Activated CD4-positive, alpha-beta T cell treated with anti-CD3 and anti-CD28 coated beads, Interleukin-2, amount 50 U/mL, for 48 hours (primary cell): ENCODE data around the gene WFDC6.

Experiments used
- DNase-seq, 2 experiments: peaks; one replicate each; pipeline ENCODE4 v3.0.0-alpha.2; 2020

Gene WFDC6

DNA sequence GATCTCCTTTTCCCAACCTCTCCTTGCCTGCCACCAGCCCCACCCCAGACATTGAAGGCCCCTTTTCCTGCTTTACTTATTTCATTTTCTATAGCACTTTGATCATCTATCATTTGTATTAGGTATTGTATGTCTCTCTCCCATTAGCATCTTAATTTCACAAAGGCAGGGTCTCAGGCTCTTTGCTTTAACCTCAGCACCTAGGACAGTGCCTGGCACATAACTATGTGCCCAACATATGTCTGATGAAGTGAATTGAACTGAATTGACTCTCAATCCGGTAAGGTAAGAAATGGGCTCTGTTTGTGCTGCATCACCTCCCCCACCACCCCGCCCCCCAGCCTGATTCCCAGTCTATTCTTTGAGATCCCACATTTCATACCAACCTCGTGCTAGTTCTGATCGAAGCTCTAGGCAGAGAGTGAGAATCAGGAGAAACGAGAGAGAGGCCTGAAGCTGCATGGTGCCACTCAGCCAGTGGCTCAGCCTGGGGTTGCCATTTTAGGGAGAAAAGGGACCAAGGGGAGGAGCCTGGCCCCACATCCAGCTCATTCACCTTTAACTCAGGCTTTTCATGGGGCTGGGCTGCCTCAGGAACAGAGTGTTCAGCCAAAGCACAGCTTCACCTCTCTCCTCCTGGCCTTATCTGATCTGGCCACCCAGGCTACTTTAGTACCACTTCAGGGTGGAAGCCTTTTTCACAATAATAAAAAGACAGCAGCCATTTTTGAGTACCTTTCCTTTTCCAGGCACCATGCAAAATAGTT, 24.0 kb downstream of the WFDC6 start, which contains the start of gene SPINT3:
Gene SPINT3, minus strand, starts transcription at position 476 of the 767 bp plus-strand sequence. Its CDS starts 14 bp downstream, at position 462.
- DNase-seq, result no peak

GRCh38 chr20:45510242-45510862, 28.9 kb downstream of the WFDC6 start:
- no peak for DNase-seq

DNA sequence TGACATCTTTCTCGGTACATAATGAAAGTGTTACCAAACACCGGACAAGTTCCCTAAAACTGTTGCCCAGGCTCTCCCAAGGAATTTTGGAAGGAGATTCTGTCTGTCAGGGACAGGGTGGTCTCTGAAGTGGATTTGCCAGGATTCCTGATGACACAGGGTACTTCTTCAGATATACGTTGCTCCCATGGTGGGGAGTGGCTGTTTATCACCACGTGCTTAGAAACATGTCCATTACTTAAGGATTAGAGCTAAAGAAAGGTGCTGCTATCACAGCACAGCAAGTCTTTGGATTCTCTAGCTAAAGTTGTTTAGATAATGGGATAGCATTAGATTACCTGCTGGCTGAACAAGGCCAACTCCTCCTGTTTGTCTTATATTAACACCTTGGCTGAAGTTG, 30.2 kb downstream of the WFDC6 start:
- no peak for DNase-seq

- no peak for DNase-seq
These were observed 31.0 kb downstream of the WFDC6 start for GRCh38 chr20:45508068-45508886.

- DNase-seq, result no peak
These were observed 32.1 kb downstream of the WFDC6 start for GRCh38 chr20:45507011-45507820.

- no peak for DNase-seq
These were observed 32.9 kb downstream of the WFDC6 start for GRCh38 chr20:45506398-45506797.

DNA sequence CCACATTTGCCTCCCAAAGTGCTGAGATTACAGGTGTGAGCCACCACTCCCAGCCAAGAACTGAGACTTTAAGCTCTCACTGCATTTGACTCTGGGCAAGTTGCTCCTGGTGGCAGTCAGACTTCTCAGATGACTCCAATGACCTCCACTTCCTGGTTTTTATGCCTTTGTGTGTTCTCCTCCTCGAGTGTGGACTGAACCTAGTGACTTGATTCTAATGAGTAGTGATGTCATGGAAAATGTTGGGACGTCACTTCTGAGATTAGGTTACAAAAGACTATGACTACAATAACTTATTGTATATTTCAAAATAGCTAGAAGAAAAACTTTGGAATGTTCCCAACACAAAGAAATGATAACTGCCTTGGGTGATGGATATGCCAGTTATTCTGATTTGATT, 35.9 kb downstream of the WFDC6 start:
- DNase-seq, result no peak

DNA sequence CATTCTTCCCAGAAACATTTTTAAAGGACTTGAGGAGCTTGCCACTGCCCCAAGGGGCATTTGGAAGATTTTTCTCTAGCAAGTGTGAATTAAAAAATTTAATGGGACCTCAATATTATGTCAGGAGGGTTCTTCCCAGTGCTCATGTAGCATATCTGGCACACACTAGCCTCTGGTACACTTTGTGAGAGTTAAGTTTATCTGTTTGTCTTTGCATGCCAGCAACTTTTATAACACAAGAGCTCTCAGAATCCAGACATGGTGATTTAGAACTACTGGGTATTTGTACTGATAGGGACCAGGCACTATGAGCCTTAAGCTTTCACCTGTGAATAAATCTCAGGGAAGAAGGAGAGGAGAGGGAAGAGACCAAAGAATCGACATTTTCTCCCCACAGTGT, 36.7 kb downstream of the WFDC6 start:
- DNase-seq, result no peak

- DNase-seq, result no peak
These were observed 37.7 kb downstream of the WFDC6 start for GRCh38 chr20:45501600-45501999.

GRCh38 chr20:45500022-45500421, 39.3 kb downstream of the WFDC6 start:
- no peak for DNase-seq

- DNase-seq, result no peak
These were observed 41.2 kb downstream of the WFDC6 start for GRCh38 chr20:45497971-45498494.

DNA sequence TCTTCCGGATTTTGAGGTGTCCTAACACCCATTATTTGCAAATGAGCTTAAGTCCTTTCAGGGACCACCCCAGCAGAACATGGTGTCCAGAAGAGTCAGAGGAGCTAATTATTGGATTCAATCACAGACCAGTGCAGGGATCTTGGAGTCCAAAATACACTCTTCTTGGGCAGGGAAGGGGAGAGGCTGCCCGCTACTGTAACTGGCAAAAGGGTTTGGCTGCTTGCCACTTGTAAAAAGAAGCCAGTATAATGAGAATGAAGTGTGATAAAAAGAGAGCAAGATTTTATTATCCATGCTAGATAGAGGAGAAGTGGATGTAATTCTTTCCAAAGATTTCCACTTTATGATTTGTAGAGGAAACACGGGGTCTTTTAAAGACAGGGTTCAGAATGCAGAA, 43.1 kb downstream of the WFDC6 start:
- DNase-seq, result no peak

- no peak for DNase-seq
These were observed 43.8 kb downstream of the WFDC6 start for GRCh38 chr20:45495501-45495941.

DNA sequence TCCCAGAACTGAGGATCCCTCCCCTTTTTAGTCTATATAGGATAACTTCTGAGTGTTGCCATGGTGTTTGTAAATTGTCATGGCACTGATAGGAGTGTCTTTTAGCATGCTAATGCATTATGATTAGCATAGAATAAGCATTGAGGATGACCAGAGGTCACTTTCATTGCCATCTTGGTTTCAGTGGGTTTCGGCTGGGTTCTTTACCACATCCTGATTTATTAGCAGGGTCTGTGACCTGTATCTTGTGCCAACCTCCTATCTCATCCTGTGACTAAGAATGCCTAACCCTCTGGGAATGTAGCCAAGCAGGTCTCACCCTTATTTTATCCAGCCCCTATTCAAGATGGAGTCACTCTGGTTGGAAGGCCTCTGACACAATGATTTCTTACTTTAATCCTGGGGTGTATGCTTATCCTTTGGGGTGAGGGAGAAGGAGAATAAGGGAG, 50.2 kb downstream of the WFDC6 start:
- DNase-seq, result no peak

DNA sequence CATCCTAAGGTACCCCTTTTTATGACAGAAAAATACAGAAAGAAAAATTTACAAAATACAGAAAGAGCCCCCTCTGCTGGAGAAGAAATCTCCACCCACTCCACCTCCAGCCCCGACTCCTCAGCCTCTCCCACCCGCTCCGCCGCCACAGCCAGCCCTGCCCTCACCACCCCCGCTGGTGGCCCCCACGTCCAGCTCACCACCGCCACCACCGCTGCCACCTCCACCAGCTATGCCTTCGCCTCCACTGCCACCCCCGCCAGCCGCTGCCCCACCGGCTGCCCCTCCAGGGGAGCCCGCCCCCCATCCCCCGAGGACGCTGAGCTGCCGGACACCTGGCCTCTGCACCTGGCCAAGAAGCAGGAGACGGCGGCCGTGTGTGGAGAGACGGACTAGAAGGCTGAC, 52.0 kb downstream of the WFDC6 start:
- no peak for DNase-seq

- DNase-seq, result no peak
These were observed 53.9 kb downstream of the WFDC6 start for GRCh38 chr20:45485388-45485787.

GRCh38 chr20:45484676-45485075, 54.6 kb downstream of the WFDC6 start:
- no peak for DNase-seq
